Activated CD8-positive, alpha-beta memory T cell treated with anti-CD3 and anti-CD28 coated beads, Interleukin-2, amount 50 U/mL, for 1 hour (primary cell): Measurements from ENCODE around the gene F7.
"Not testable (repeated sequence)": the region's sequence is repeated elsewhere in the genome, so short reads cannot be mapped to it uniquely, and the experiment has no call there.

Experiments used
- DNase-seq: peaks from one replicate; pipeline ENCODE4 v3.0.0-alpha.2; 2020; ENCODE audit errors: extremely low read depth

Gene F7

DNA sequence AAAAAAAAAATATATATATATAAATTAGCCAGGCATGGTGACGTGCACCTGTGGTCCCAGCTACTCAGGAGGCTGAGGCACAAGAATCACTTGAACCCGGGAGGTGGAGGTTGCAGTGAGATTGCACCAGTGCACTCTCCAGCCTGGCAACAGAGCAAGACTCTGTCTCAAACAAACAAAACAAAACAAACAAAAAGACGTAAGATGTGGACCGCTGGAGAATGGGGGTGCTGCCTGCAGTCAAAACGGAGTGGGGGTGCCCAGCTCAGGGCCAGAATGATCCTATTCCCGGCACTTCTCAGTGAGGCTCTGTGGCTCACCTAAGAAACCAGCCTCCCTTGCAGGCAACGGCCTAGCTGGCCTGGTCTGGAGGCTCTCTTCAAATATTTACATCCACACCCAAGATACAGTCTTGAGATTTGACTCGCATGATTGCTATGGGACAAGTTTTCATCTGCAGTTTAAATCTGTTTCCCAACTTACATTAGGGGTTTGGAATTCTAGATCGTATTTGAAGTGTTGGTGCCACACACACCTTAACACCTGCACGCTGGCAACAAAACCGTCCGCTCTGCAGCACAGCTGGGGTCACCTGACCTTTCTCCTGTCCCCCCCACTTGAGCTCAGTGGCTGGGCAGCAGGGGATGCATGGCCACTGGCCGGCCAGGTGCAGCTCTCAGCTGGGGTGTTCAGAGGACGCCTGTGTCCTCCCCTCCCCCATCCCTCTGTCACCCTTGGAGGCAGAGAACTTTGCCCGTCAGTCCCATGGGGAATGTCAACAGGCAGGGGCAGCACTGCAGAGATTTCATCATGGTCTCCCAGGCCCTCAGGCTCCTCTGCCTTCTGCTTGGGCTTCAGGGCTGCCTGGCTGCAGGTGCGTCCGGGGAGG, at the start of gene F7:
TSS of gene F7 (plus strand) at position 760 of the 889 bp plus-strand sequence. CDS start at position 811, 51 bp downstream.
- DNase-seq: no peak

DNA sequence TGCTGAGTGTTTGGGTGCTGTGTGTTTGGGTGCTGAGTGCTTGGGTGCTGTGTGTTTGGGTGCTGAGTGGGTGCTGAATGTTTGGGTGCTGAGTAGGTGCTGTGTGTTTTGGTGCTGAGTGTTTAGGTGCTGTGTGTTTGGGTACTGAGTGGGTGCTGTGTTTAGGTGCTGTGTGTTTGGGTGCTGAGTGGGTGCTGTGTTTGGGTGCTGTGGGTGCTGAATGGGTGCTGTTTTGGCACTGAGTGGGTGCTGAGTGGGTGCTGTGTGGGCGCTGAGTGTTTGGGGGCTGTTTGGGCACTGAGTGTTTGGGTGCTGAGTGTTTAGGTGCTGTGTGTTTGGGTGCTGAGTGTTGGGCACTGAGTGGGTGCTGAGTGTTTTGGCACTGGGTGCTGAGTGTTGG, 48.5 kb upstream of the F7 start:
- DNase-seq: no peak

- not testable (repeated sequence) for DNase-seq
These were observed 48.0 kb upstream of the F7 start for GRCh38 chr13:113057559-113057958.

DNA sequence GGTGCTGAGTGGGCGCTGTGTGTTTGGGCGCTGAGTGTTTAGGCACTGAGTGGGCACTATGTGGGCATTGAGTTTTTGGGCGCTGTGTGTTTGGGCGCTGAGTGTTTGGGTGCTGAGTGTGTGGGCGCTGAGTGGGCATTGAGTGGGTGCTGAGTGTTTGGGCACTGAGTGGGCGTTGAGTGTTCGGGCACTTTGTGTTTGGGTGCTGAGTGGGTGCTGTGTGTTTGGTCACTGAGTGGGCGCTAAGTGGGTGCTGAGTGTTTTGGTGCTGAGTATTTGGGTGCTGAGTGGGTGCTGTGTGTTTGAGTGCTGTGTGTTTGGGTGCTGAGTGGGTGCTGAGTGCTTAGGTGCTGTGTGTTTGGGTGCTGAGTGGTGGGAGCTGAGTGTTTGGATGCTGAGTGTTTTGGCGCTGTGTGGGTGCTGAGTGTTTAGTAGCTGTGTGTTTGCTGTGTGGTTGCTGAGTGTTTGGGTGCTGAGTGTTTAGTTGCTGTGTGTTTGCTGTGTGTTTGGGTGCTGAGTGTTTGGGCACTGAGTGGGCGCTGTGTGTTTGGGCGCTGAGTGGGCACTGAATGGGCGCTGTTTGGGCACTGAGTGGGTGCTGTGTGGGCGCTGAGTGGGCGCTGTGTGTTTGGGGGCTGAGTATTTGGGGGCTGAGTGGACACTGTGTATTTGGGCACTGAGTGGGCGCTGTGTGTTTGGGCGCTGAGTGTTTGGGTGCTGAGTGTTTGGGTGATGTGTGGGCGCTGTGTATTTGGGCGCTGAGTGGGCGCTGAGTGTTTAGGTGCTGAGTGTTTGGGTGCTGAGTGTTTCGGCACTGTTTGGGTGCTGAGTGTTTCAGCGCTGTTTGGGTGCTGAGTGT, 47.2 kb upstream of the F7 start:
- no peak for DNase-seq

- DNase-seq: no peak
These were observed 46.4 kb upstream of the F7 start for GRCh38 chr13:113058988-113059850.

GRCh38 chr13:113059891-113060290, 45.7 kb upstream of the F7 start:
- no peak for DNase-seq

GRCh38 chr13:113060557-113061270, 44.9 kb upstream of the F7 start:
- no peak for DNase-seq

- DNase-seq: no peak
These were observed 44.3 kb upstream of the F7 start for GRCh38 chr13:113061271-113061625.

DNA sequence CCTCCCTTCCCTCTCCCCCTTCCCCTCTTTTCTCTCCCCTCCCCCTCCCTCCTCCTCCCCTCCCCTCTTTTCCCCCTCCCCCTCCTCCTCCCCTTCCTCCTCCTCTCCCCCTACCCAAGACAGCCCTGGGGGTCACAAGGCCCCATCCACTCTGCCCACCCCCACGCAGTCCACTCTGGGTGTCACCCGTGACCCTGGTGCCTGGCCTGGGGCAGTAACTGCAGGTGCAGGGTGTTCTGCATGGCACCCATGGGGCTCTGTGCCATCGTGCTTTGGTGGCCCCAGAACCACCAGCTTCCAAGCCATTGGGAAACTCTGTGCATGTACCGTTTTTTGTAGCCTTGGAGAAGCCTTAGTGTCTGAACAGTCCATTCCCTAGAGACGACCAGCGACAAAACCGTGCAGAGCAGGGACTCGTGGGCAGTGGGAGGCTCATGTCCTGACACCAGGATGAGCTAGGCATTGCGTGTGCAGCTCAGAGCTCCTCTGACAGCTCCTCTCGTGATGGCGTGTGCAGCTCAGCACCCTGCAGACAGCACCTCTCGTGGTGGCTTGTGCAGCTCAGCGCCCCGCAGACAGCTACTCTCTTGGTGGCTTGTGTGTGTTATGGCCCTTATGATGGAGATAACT, 43.7 kb upstream of the F7 start:
- no peak for DNase-seq

GRCh38 chr13:113062691-113063090, 42.9 kb upstream of the F7 start:
- no peak for DNase-seq

DNA sequence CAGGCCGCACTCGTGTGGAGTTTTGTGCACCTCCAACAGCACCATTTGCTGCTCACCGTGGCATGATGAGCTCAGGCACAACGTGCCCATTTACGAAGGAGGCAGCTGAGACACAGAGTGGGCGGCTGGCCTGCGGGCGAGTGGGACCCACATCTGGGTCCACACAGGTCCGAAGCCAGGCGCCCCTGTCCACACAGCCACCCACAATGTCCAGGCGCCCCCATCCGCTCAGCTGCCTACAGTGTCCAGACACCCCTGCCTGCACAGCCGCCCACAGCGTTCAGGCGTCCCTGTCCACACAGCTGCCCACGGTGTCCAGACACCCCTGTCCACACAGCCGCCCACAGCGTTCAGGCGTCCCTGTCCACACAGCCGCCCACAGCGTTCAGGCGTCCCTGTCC, 42.5 kb upstream of the F7 start:
- no peak for DNase-seq

DNA sequence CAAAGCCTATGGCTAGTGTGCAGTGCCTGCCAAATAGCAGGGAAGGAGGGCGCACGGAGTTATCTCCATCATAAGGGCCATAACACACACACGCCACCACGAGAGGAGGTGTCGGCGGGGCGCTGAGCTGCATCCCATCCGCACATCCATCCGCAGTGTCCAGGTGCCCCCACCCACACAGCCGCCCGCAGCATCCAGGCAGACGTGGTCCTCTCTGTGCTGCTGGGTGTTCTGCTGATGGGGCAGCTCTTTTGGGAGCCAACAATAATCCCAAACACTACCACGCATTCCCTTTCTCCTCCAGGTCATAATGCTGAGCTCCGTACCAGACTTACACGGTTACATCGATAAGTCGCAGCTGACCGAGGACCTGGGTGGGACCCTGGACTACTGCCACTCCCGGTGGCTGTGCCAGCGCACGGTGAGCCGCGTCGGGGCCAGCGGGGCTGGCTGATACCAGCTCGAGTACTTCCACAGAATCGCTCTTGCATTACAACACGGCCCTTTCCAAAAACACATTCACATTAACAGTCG, 41.5 kb upstream of the F7 start:
- DNase-seq: no peak

DNA sequence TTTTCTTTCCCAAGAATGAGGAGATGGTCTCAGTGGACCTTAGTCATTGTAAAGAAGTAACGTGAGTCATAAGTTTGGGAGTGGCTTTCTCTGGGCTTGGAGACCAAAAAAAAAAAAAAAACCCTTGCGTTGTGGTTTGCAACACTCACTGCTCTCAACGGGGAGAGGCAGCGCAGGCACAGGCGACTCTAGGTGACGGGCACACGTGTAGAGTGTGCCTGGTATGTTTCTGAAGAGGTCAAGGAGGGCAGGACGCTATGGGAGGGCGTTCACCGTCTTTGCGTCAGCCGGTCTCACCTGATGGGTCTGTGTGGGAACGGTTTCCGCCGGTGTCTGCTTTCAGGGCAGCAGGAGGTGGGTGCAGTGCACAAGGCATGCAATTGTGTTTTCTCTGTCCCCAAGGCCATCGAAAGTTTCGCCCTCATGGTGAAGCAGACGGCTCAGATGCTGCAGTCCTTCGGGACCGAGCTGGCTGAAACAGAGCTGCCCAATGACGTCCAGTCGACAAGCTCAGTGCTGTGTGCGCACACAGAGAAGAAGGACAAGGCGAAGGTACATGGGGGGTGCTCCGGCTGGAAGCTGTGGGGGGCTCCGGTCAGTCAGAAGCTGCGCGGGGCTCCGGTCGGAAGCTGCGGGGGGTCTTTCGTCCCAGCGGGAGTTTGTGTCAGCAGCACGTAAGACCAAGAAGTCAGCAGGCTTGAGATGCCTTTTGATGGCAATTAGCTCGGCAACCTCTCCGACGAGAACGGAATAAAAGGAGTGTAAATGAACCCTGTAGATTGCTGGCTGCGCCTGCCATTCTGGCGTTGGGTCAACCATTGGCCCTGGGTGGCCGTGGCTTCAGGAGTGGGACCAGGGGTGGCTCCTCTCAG, 40.8 kb upstream of the F7 start:
- DNase-seq: no peak

GRCh38 chr13:113065406-113066141, 40.0 kb upstream of the F7 start:
- no peak for DNase-seq

DNA sequence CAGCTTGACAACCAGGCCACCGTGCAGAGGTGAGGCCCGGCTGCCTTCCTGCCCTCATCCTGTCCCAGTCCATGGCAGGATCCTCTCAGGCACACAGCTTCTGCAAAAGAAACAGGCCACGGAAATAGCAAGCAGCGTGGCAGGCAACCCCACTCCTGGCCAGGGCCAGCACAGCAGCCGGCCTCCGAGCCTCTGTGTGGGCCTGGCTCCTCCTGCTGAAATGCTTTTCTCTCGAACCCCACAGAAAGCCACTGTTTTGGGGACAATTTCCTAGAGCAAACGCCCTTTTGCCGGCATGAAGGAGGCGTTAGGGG, 39.5 kb upstream of the F7 start:
- no peak for DNase-seq

DNA sequence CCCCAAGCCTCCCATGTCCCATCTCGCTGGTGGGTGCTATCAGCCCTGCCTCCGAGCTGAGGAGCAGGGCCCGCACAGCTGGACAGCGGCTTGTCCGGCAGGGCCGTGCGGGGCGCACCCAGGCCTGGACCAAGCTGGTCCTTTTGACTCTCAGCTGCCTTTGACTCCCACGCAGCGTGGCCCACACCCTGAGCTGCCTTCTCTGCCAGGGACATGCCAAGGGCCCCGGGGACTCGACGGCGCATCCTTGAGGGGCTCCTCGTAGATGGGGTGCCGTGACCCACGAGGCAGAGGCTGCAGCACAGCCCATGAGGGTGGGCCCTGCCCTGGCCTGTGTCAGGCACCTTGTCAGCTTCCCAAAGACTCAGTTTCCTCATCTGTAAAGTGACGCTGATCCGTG, 38.8 kb upstream of the F7 start:
- no peak for DNase-seq

GRCh38 chr13:113069861-113070805, 35.5 kb upstream of the F7 start:
- DNase-seq: no peak

GRCh38 chr13:113070855-113071254, 34.7 kb upstream of the F7 start:
- no peak for DNase-seq
